Thoracic aorta (tissue), 2 donors: ENCODE results near the gene HNRNPUL1. TPM values are rescaled to one million over a fixed set of nuclear protein-coding genes. Genes with fewer than 3 reads are reported as not detected.
A peak's percentile ranks its signal among the peaks of the same experiment; 100 is the strongest.

Source experiments
- ATAC-seq: fragments of 150-250 bp; one replicate; pipeline ENCODE4 v1.8.0; 2017; ENCODE audit warnings: low read depth; ENCODE audit not compliant: insufficient number of reproducible peaks, low FRiP score
- DNase-seq: peaks from one replicate; pipeline ENCODE4 v3.0.0-alpha.2; 2020; ENCODE audit warnings: low spot score
- H3K27ac ChIP-seq, 2 donors: fragments of 200-600 bp; sonication (generic); 1 replicate in 1 of 2; 2 replicates in 1 of 2; pipeline ENCODE4 v1.5.1; 2016; ENCODE audit warnings: mild to moderate bottlenecking in 2 of 2, moderate library complexity in 2 of 2
- H3K27me3 ChIP-seq: fragments of 200-600 bp; sonication (generic); replicated peaks from 2 replicates; pipeline ENCODE4 v1.6.0; 2016; ENCODE audit warnings: mild to moderate bottlenecking; ENCODE audit not compliant: insufficient read depth
- H3K36me3 ChIP-seq: fragments of 200-600 bp; sonication (generic); one replicate; pipeline ENCODE4 v1.5.1; 2016
- H3K4me1 ChIP-seq, 2 donors: fragments of 200-600 bp; sonication (generic); 1 replicate in 1 of 2; 2 replicates in 1 of 2; pipeline versions ENCODE4 v1.5.1 to v1.6.0; 2016; ENCODE audit warnings: low read depth in 2 of 2, mild to moderate bottlenecking in 1 of 2; ENCODE audit not compliant: control insufficient read depth in 1 of 2
- H3K4me3 ChIP-seq: fragments of 200-600 bp; sonication (generic); 2 replicates; pipeline ENCODE4 v1.5.1; 2016; ENCODE audit warnings: mild to moderate bottlenecking
- H3K9me3 ChIP-seq: fragments of 200-600 bp; sonication (generic); 2 replicates; pipeline ENCODE4 v1.5.1; 2016
- total RNA-seq, 2 donors: library from RNA; depleted of rRNA; stranded (reverse); fragments of >200 nt; gene quantifications; one replicate each; pipeline versions ENCODE4 v1.1.0 to v1.2.3, GENCODE V29; 2016
- TF ChIP-seq, protein P1 (sequence below): fragments of 200-600 bp; sonication (generic); IDR thresholded peaks from one replicate; pipeline ENCODE4 v1.5.1; 2019; ENCODE audit warnings: antibody characterized with exemption

HNRNPUL1 gene
- total RNA-seq, 2 donors from 2014 or later = 142 to 147 TPM

DNA sequence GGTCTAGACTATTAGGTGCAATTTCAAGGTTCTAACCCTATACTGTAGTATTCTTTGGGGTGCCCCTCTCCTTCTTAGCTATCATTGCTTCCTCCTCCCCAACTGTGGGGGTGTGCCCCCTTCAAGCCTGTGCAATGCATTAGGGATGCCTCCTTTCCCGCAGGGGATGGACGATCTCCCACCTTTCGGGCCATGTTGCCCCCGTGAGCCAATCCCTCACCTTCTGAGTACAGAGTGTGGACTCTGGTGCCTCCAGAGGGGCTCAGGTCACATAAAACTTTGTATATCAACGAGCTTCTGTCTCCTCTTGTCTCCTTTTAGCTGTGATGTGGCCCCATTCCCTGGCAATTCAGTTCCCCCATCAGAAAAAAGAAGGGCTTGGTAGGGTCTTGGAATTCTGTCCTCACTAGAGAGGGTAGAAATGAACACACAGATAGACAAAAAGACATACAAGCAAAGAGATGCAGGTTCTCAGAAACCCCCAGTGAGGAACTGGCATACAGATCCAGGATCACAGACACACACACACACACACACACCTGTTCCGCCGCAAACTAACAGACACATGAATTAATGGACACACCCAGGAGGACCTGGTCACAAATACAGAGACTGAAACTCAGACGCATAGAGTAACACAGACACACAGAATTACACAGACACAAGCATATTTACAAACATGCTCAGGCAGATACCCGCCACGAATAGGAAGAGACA, 2.5 kb upstream of the HNRNPUL1 start:
- no peak for ATAC-seq
- TF ChIP-seq, protein P1, sequence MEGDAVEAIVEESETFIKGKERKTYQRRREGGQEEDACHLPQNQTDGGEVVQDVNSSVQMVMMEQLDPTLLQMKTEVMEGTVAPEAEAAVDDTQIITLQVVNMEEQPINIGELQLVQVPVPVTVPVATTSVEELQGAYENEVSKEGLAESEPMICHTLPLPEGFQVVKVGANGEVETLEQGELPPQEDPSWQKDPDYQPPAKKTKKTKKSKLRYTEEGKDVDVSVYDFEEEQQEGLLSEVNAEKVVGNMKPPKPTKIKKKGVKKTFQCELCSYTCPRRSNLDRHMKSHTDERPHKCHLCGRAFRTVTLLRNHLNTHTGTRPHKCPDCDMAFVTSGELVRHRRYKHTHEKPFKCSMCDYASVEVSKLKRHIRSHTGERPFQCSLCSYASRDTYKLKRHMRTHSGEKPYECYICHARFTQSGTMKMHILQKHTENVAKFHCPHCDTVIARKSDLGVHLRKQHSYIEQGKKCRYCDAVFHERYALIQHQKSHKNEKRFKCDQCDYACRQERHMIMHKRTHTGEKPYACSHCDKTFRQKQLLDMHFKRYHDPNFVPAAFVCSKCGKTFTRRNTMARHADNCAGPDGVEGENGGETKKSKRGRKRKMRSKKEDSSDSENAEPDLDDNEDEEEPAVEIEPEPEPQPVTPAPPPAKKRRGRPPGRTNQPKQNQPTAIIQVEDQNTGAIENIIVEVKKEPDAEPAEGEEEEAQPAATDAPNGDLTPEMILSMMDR = no peak

DNA sequence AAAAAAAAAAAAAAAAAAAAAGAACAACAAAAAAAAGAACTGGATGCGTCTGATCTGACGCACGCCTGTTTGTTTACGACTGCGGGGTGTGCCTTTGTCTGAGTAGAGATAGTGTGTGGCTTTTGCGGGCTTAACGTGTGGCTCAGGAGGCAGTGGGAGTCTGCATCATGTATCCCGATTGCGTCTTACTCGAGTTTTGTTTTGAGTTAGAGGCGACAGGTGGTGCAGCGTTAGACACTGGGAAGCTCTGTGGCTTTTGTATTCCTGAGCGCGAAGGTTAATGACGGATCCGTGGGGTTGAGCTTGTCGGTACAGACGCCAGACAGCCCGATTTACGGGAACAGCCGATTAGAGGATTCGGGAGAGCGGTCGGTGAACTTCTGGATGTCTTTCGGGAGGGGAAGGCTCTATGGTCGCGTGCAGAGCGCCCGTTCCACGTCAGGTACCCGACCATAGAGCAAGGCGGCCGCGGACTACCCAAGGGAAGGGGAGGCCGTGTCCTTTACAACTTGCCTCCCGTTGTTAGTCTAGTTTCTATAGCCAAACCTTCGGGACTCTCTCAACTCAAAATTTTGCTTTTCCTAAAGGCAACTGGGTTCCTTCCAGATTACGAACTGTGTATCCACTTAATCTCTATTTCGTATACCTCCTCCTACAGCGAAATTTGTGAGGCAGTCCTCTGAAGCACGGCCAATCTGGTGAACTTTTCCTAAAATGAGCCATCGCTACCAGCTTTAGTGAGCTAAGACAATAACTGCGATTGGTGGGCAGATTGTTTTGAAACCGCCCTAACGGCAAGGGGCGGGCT, 926 bp upstream of the HNRNPUL1 start:
- peak overlapping the region; percentile 79 for H3K4me3 ChIP-seq
- H3K4me1 ChIP-seq = peaks cover 18 to 32% of the 10 kb centered on the region in 2 donors
- peaks cover 21% of the 10 kb centered on the region for H3K36me3 ChIP-seq
- ATAC-seq = peak; percentile 6
- H3K27ac ChIP-seq = peak overlapping the region; percentile 94 to 95
- peak; percentile 42 for DNase-seq
- no peaks in the 10 kb centered on the region for H3K9me3 ChIP-seq
- TF ChIP-seq, protein P1 = no peak
- no peaks in the 10 kb centered on the region for H3K27me3 ChIP-seq

More for the DNA sequence above, 2.5 kb upstream of the HNRNPUL1 start:
- no peaks in the 10 kb centered on the region for H3K9me3 ChIP-seq
- H3K27me3 ChIP-seq = no peaks in the 10 kb centered on the region
- peaks cover 32% of the 10 kb centered on the region for H3K36me3 ChIP-seq
- H3K4me1 ChIP-seq = peaks cover 11 to 19% of the 10 kb centered on the region in 2 donors
- H3K27ac ChIP-seq = peak overlapping the region; percentile 94 to 95
- DNase-seq = no peak
- peak overlapping the region; percentile 79 for H3K4me3 ChIP-seq

DNA sequence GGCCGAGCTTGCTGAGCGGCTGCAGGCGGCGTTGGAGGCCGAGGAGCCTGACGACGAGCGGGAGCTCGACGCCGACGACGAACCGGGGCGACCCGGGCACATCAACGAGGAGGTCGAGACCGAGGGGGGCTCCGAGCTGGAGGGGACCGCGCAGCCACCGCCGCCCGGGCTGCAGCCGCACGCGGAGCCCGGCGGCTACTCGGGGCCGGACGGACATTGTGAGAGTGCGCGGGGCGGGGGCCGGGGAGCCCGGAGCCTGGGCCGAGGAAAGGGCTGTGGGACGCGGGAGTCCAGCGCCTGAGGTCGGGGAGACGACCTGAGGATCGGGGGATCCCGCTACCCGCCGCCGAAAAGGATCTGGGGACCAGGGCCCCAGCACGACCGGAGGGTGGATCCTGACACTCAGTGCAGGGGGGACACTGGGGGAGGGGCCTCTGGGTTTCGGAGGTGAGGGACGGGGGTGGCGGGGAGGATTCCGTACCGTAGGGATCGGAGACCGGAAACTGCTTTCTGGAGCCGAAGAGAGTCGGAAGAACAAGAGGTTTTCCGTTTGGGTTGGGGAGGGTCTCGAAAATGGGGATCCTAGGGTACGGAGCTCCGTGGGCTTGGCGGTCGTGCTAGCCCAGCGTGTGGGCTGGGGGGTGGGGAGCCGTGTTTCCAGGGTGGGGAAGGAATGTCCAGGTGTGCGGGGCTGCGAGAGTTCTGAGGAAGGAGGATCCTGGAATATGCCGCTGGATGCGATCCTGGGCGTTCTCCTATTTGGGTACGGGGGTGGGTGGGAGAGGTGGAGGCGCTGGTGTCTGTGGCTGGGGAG, 616 bp downstream of the HNRNPUL1 start:
- DNase-seq (no peak), ATAC-seq (no peak)
- Histone ChIP-seq H3K27ac (peak overlapping the region; percentile 97 to 99), H3K9me3 (no peaks in the 10 kb centered on the region), H3K36me3 (peaks cover 21% of the 10 kb centered on the region), H3K4me3 (peak overlapping the region; percentile 95), H3K27me3 (no peaks in the 10 kb centered on the region), H3K4me1 (peaks cover 18 to 32% of the 10 kb centered on the region in 2 donors)
- TF ChIP-seq, protein P1 = no peak

DNA sequence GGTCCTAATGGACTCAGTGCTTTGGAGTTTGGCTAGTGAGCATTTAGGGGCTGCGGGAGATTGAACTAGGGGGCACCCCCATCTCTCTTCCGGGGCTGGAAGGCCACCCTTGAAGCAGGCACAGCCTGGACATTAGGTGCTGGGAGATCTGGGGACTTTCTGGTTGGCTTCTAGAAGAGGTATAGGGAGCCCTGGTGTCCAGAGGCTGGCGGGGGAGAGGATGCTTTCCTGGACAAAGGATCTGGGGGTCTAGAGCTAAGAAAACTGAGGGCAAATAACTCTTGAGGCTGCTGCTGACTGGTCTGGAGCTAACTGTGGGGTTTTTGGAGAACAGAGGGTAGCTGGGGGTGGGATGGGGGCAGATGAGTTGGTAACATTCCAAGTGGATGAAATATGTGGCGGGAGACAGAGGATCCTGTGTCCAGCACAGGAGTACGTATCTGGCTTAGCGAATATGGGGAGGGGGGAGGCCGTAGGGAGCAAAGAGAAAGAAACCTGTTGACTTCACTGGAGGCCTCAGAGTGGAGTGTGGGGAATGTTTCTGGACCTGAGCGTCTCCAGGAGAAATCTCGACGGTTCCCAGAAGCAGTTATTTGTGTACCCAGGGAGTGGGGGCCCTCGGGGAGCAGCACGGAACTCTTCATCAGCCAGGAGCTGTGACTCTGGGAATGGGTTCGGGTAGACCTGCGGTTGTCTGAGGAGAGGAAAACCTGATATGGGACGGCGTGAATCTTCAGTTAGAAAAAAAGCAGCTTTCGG, 1.4 kb downstream of the HNRNPUL1 start:
- Histone ChIP-seq H3K9me3 (no peaks in the 10 kb centered on the region), H3K27me3 (no peaks in the 10 kb centered on the region), H3K4me3 (peak overlapping the region; percentile 95), H3K27ac (peak overlapping the region; percentile 97 to 99), H3K4me1 (peaks cover 18 to 32% of the 10 kb centered on the region in 2 donors), H3K36me3 (peaks cover 22% of the 10 kb centered on the region)
- ATAC-seq = no peak
- TF ChIP-seq, protein P1 = no peak
- no peak for DNase-seq
